IPS DF 4.7 (cell line): ENCODE measurements around the gene STN1.

Source experiments
- DNase-seq: peaks from one replicate; pipeline ENCODE4 v3.0.0-alpha.2; 2013; ENCODE audit warnings: low spot score; ENCODE audit errors: extremely low read depth

STN1 gene

DNA sequence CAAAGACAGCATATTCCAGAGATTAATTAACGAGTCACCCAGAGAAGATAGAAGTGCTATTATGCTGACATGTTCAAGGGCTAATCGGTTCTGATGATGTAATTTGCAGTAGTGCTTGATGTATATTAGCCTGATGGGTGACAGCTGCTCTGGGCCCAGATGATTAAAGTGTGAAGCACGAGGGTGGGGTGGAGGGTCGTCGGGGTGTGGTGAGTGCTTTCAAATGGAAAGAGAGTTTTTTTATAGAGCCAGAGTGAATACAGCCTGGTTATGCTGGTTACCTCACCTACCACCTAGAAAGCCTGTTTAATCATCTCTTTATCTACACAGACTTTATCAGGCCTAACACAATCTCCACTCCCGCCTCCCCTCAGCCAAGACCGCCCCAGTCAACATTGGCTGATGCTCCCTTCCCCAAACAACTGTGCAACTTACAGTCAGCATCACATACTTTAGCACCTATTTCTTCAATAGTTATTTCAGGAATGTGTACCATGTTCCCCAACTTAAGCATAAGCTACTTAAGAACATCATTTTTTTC is 11.5 kb upstream of the STN1 start:
- DNase-seq: no peak

GRCh38 chr10:103928784-103929183 is 10.8 kb upstream of the STN1 start:
- DNase-seq: no peak

DNA sequence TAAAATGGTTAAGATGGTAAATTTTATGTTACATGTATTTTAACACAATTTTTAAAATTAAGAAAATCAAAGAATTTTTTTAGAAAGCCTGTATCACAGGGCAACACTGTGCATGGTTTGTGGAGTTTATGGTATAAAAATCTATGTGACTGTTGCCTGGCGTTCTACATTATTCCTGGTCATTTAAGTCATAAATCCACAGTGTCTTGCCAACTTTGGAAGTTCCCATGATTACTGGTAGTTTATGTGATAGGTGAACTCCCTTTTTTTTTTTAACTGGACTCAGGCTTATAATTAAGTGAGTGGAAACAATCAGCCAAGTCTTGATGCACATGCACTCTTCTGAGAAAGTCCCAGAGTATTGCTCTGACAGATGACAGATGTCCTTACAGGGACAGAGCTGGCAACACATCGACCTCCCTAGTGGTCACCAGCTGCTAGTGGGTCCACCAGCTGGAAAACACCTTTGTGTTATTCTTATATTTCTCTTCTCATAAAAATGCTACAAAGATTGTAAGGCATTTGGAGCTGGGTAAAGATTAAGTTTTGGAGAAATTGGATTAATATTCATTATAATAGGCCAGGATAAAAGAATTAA is 8.8 kb upstream of the STN1 start:
- DNase-seq: no peak

GRCh38 chr10:103925591-103925990 is 7.6 kb upstream of the STN1 start:
- no peak for DNase-seq

DNA sequence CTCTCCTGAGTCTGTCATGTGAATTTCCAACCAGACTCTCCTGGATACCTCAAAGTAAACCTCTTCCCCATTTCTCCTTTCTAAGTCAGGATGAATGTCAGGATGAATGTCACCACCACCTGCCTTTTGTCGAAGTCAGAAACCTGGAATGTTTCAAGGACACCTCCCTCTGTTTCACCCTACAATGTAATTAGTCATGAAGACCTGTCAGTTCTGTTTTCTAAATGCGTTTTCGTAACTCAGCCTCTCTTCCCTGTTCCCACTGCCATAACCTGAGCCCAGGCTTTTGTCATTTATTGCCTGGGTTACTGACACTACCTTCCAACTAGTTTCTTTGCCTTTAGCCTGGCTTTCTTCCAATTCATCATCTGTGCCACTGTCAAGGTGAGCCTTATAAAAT is 5.5 kb upstream of the STN1 start:
- DNase-seq: no peak

- DNase-seq: no peak
Measured at GRCh38 chr10:103922659-103923058, 4.7 kb upstream of the STN1 start.

DNA sequence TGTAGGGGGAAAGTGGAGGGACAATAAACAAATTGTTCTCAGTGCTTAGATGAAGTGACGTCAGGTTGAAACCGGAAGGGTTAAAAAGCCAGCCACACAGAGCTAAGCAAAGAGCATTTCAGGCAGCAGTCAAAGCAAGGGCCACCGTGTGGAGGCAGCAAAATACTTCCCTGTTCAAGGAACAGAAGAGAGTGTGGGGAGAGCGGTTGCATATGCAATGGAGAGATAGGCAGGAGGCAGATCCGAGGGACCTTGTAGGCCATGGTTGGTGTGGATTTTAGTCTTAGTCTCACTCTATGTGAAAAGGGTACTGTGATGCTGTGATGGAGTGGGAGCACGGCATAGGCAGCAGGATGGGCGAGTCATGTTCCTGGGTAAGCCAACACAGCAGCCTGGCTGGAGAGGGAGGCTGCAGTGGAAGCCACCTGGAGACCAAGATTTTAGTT is 3.8 kb upstream of the STN1 start:
- DNase-seq: no peak

- DNase-seq: no peak
Measured at GRCh38 chr10:103921248-103921647, 3.3 kb upstream of the STN1 start.

- DNase-seq: no peak
Measured at GRCh38 chr10:103919648-103920025, 1.7 kb upstream of the STN1 start.

DNA sequence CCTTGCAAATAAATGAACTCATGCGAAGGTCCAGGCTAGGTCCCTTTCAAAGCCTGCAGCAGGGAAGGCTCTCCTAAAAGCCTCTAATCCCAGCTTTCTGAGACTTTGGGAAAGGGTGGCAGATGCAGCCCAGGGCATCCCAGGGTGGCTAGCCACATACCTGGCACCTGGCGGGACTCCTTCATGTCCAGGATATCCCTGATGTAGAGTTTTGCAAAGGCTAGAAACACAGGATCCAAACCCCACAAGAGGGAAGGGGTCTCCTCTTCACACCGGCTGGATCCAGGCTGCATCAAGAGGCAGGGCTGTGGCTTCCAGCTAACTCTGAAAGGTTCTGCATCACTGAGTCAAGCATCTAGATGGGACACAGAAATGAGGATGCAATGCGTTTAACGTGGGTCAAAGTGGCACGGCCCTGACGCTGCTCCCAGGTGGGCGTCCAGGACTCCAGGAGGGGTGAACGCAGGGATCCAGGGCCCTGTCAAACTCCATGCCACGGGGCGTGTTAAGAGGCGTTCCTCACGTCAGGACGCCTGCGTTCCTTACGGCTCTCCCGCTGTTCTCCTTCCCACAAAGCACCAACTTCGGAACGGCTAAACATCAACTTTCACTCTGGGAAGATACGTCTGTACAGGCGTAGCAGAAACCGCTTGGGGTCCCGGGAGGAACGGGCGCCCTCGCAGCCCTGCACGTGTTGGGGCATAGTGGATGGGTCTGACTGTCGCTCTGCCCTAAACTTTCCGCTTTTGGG is 507 bp downstream of the STN1 start:
- peak; percentile 14 for DNase-seq

GRCh38 chr10:103916876-103917275 is 1.1 kb downstream of the STN1 start:
- DNase-seq: no peak

GRCh38 chr10:103916254-103916653 is 1.7 kb downstream of the STN1 start:
- DNase-seq: no peak

DNA sequence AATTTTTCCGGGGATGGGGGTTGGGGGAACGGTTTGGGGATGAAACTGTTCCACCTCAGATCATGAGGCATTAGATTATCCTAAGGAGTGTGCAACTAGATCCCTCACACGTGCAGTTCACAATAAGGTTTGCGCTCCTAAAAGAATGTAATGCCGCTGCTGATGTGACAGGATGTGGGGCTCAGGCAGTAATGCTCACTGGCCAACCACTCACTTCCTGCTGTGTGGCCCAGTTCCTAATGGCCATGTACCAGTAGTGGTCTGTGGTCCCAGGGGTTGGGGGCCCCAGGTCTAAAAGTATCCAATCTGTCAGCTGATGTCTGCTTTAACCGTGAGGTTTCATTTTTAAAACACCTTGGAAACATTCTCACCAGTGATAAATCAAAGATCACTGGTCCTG is 2.2 kb downstream of the STN1 start:
- no peak for DNase-seq

DNA sequence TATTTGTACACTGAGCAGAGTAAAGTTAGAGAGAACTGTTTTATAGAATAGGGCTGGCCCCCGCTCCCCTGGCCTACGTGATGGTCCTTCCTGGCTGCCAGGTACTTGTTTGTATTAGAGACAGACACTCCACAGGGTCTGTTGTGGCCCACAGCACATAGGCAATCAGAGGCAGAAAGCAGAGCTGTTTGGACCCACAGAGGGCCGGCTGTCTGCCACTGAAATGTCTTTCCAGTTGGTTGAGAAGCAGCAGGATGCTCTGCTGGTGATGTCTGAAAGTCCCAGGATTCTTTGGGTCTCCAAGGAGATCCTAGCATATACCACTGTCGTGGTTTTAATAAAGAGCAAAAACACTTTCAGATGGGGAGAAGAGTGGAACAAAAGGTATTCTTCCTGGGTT is 5.2 kb downstream of the STN1 start:
- no peak for DNase-seq

DNA sequence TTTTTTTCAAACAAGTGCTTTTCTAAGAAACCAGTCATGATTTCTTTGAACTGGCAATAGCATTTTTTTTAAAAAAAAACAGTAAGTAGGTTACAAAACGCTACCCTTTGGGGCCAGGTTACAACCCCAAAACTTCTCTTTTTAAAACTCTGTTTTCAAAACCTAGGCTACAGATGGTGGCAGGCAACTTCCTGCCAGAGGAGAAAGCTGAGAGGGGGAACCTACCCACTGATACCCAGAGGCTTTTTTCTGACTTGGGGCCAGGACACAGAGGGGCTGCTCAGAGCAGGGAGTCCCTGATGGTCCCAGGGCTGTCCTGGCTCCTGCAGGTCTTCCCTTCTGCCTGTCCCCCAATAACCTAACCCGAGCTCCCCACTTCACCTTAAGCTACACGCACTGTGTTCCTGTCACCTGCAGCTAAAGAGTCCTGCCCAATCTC is 6.9 kb downstream of the STN1 start:
- DNase-seq: no peak

DNA sequence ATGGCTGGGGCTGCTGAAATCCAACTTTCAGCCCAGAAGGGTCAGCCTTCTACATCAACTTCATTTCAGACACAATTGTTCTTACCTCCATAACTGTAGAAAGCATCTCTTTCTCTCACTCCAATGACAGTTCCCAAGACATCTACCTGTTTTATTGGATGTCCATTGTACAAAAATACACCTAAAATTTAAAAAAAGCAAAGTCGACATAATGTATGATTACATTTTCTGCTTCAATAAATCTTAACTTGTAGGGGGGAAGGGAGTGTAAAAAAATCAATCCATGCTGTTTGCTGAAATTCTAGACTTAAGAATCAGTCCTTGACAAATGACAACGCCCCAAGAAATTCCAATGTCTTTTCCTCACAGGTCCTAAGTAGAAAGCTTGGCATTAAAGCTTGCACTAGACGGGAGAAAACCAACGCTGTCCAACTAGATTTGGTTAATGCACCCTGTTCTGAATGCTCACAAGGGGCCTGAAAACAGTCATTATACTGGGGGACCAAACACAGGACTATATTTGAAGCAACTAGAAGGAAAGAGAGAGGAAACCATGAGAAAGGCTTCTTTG is 7.5 kb downstream of the STN1 start:
- DNase-seq: no peak

DNA sequence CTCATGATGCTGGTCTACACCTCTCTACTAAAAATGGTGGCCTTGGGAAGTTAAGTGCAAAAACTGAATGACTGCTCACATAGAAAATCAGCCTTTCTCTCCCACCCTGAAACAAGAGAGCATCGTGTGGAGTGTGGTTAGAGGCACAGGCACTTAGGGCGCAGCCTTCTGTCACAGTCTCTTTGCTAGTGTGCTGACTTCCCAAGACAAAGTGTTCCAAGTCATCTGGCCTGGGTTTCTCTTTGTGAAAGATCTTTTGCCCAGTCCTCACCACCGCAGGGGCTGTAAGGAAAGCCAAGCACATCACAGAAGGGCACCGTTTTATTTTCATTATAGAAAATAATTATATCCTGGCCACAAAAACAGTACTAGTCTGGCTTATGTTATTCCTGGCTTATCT is 12.5 kb downstream of the STN1 start:
- DNase-seq: no peak

GRCh38 chr10:103901299-103901698 is 16.7 kb downstream of the STN1 start:
- no peak for DNase-seq

- DNase-seq: no peak
Measured at GRCh38 chr10:103899312-103899711, 18.7 kb downstream of the STN1 start.

DNA sequence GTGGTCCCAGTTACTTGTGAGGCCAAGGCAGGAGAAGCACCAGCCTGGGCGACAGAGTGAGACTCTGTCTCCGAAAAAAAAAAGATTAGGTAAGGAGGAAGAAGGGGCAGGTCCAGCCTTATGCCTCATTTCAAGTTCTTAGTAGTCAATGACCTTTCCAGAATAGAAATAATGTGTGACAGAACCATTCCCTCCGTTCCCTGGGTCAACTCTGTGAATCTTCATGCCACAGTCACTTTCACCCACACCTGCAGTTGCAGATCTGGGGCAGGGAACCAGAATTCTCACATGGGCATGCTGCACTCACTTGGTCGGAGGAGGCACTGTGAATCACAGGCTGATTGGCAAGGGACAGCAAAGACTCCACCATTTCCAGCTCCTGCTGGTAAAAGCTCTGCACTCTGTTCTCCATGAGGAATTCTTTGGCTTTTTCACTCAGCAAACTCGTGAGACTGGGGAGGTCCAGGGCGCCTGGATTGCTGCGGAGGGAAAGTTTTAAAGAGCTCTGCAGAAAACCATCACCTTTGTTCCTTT is 20.7 kb downstream of the STN1 start:
- no peak for DNase-seq

DNA sequence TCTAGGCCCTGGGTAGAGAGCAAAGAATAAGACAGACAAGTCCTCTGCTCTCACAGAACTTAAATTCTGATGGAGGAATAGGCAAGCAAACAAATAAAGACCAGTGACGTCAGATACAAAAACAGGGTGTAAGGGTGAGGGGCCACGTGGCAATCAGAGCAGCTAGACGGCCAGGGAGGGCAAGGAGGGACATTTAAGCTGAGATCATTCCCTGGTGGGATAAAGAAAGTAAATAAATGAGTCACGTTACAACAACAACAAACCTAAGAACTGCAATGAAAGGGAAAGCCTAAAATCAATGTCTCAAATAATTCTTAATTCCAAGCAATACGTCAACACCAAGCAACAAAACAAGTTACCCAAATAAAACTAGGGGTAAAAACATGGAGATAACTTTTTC is 21.8 kb downstream of the STN1 start:
- DNase-seq: no peak

DNA sequence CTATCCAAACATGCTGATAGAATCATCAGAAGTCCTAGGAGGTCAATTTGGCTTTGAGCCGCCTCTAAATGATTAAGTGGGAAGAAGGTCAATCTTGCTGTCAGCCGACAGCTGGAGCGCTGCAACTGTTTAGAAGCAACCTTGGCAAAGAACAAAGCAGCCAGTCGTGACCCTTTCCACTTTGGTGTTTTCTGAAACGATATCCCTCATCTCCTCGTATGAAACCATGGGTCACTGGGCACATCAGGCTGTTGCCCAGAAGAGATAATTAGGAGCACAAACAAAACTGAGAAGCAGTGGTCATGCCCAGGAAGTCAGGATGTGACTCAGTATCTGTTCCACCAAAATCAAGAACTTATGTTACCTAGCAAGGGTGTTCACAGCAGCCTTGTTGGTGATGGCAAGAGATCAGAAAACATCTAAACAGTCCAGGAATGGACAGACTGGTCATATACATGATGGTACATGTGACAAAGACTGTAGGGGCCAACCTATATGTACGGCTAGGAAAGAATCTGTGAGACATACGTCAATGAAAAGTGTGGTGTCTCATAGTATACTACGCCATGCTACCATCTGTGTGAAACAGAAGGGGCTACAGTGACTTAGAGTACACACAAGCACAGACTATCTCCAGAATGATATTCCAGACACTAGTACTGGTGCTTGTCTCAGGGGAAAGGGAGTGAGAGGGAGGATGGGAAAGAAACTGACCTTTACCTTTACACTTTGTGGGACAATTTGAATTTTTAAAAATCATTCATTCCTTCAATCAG is 22.4 kb downstream of the STN1 start:
- DNase-seq: no peak
